ENCODE data around the gene TBC1D14. TPM values are rescaled to one million over a fixed set of nuclear protein-coding genes. Genes with fewer than 3 reads are reported as not detected.

Gene TBC1D14
- polyA plus RNA-seq, 3 donors: 36.3 to 44.7 (median 39.3) TPM

GRCh38 chr4:6917461-6918271 is 8.0 kb downstream of the TBC1D14 start:
- Mint-ChIP-seq H3K36me3 (peaks cover 11 to 23% of the 10 kb centered on the region in 2 donors), H3K4me3 (peak overlapping the region; percentile 40 to 83), H3K9me3 (no peaks in the 10 kb centered on the region), H3K27me3 (ENCODE audit: low read depth in 3 of 3) (peaks cover 0 to 2% (median 2%) of the 10 kb centered on the region in 3 donors), H3K27ac (peak overlapping the region; percentile 89 to 95 (median 93)), H3K4me1 (peaks cover 74% of the 10 kb centered on the region)
- H3K36me3 ChIP-seq (replicated peaks in 1 of 2; ENCODE audit: control insufficient read depth in 1 of 2, insufficient read depth in 2 of 2, low read length in 2 of 2): peaks cover 3 to 9% of the 10 kb centered on the region in 2 donors
- peak; percentile 81 to 93 (median 90) for DNase-seq
- no peak overlapping the region for H2AFZ ChIP-seq (ENCODE audit: insufficient read depth, low read depth, low read length, poor library complexity, severe bottlenecking)
- intact Hi-C loops (cut with micrococcal nuclease): loop anchor here (10.0 kb wide), 2 partner anchors 127 to 147 kb away; partner anchors contain the start of genes GRPEL1 (in 1 of the 2) and TADA2B (in 1 of the 2)
- no peaks in the 10 kb centered on the region for H3K27me3 ChIP-seq (ENCODE audit: control insufficient read depth in 2 of 2, insufficient read depth in 2 of 2, low read length in 2 of 2)
- H3K4me2 ChIP-seq (replicated peaks; ENCODE audit: extremely low read depth, low read length, poor library complexity, severe bottlenecking): peak overlapping the region; percentile 69
- peaks cover 53 to 59% of the 10 kb centered on the region in 2 donors for H3K4me1 ChIP-seq (ENCODE audit: control insufficient read depth in 1 of 2, insufficient read depth in 2 of 2, low read length in 2 of 2)
- 52% methylated on average over 4 of the region's 18 CpGs for WGBS (ENCODE audit: insufficient coverage)
- peak overlapping the region in 1 of 3 experiments; percentile 55 for H3K4me3 ChIP-seq (replicated peaks in 1 of 3; ENCODE audit: low read depth in 2 of 3, low read length in 3 of 3)
- peak; percentile 87 for TF ChIP-seq CTCF (IDR thresholded peaks at IDR 0.05)
- peak overlapping the region; percentile 17 for H3K9ac ChIP-seq (ENCODE audit: insufficient read depth, low read length, poor library complexity, severe bottlenecking)
- H3K9me3 ChIP-seq (replicated peaks in 1 of 2; ENCODE audit: control insufficient read depth in 1 of 2, insufficient read depth in 1 of 2, low read length in 2 of 2): no peaks in the 10 kb centered on the region
- peak overlapping the region; percentile 48 to 77 for H3K27ac ChIP-seq (ENCODE audit: low read depth in 1 of 2, low read length in 2 of 2)
- H3K79me2 ChIP-seq (ENCODE audit: insufficient read depth, low read length): peaks cover 95% of the 10 kb centered on the region
- H4K20me1 ChIP-seq (ENCODE audit: insufficient read depth, low read length): peaks cover 95% of the 10 kb centered on the region

- Mint-ChIP-seq H3K36me3 (peaks cover 15 to 30% of the 10 kb centered on the region in 2 donors), H3K27ac (peak overlapping the region; percentile 89 to 95 (median 93)), H3K9me3 (no peaks in the 10 kb centered on the region), H3K4me3 (peak overlapping the region; percentile 40 to 83), H3K4me1 (peaks cover 70% of the 10 kb centered on the region), H3K27me3 (ENCODE audit: low read depth in 3 of 3) (peaks cover 0 to 2% (median 2%) of the 10 kb centered on the region in 3 donors)
- intact Hi-C loops (cut with micrococcal nuclease): loop anchor here (10.0 kb wide), 2 partner anchors 126 to 146 kb away; partner anchors contain the start of genes GRPEL1 (in 1 of the 2) and TADA2B (in 1 of the 2)
- H3K36me3 ChIP-seq (replicated peaks in 1 of 2; ENCODE audit: control insufficient read depth in 1 of 2, insufficient read depth in 2 of 2, low read length in 2 of 2): peaks cover 6 to 16% of the 10 kb centered on the region in 2 donors
- H3K9me3 ChIP-seq (replicated peaks in 1 of 2; ENCODE audit: control insufficient read depth in 1 of 2, insufficient read depth in 1 of 2, low read length in 2 of 2): no peaks in the 10 kb centered on the region
- DNase-seq: peak in 2 of 3 donors; percentile 49 to 72
- H3K4me3 ChIP-seq (replicated peaks in 1 of 3; ENCODE audit: low read depth in 2 of 3, low read length in 3 of 3): peak overlapping the region in 1 of 3 experiments; percentile 55
- H2AFZ ChIP-seq (ENCODE audit: insufficient read depth, low read depth, low read length, poor library complexity, severe bottlenecking): no peak overlapping the region
- no peak overlapping the region for H3K9ac ChIP-seq (ENCODE audit: insufficient read depth, low read length, poor library complexity, severe bottlenecking)
- 0% methylated on average over 3 of the region's 7 CpGs for WGBS (ENCODE audit: insufficient coverage)
- H3K27me3 ChIP-seq (ENCODE audit: control insufficient read depth in 2 of 2, insufficient read depth in 2 of 2, low read length in 2 of 2): no peaks in the 10 kb centered on the region
- peaks cover 95% of the 10 kb centered on the region for H4K20me1 ChIP-seq (ENCODE audit: insufficient read depth, low read length)
- H3K4me1 ChIP-seq (ENCODE audit: control insufficient read depth in 1 of 2, insufficient read depth in 2 of 2, low read length in 2 of 2): peaks cover 51 to 54% of the 10 kb centered on the region in 2 donors
- H3K4me2 ChIP-seq (replicated peaks; ENCODE audit: extremely low read depth, low read length, poor library complexity, severe bottlenecking): peak overlapping the region; percentile 69
- no peak for TF ChIP-seq CTCF (IDR thresholded peaks at IDR 0.05)
- peak overlapping the region; percentile 48 to 77 for H3K27ac ChIP-seq (ENCODE audit: low read depth in 1 of 2, low read length in 2 of 2)
- H3K79me2 ChIP-seq (ENCODE audit: insufficient read depth, low read length): peaks cover 95% of the 10 kb centered on the region
These were observed 8.7 kb downstream of the TBC1D14 start for GRCh38 chr4:6918338-6918737.

Measured in CD14-positive monocyte (primary cell).